Activated CD4-positive, CD25-positive, alpha-beta regulatory T cell treated with anti-CD3 and anti-CD28 coated beads, Interleukin-2, amount 50 U/mL, for 16 hours (primary cell): ENCODE data around the gene XXYLT1.
"Not testable (repeated sequence)": the region's sequence is repeated elsewhere in the genome, so short reads cannot be mapped to it uniquely, and the experiment has no call there.

Experiments used
- DNase-seq: peaks from one replicate; pipeline ENCODE4 v3.0.0-alpha.2; 2020; ENCODE audit warnings: low read depth, low spot score

Gene XXYLT1

GRCh38 chr3:195250473-195251251, 20.3 kb downstream of the XXYLT1 start:
- DNase-seq = no peak

DNA sequence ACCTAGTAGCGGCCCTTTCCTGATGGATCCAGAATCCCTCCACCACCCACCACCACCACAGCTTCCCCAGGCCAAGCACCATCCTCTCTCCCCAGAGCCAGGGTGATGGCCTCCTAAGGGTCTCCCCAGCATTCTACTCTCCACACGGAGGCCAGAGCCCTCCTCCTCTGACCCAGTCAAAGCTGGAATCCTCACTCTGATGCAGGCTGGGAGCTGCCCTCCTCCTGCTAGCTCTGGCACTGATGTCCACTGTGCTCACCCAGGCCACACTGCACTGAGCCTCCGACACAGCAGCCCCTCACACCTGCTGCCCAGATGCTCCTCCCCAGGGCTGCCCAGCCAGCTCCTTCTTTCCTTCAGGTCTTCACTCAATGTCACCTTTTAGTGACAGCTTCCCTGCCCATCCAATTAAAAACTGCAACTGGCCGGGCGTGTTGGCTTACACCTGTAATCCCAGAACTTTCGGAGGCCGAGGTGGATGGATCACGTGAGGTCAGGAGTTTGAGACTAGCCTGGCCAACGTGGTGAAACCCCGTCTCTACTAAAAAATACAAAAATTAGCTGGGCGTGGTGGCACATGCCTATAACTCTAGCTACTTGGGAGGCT, 21.0 kb downstream of the XXYLT1 start:
- DNase-seq = no peak

DNA sequence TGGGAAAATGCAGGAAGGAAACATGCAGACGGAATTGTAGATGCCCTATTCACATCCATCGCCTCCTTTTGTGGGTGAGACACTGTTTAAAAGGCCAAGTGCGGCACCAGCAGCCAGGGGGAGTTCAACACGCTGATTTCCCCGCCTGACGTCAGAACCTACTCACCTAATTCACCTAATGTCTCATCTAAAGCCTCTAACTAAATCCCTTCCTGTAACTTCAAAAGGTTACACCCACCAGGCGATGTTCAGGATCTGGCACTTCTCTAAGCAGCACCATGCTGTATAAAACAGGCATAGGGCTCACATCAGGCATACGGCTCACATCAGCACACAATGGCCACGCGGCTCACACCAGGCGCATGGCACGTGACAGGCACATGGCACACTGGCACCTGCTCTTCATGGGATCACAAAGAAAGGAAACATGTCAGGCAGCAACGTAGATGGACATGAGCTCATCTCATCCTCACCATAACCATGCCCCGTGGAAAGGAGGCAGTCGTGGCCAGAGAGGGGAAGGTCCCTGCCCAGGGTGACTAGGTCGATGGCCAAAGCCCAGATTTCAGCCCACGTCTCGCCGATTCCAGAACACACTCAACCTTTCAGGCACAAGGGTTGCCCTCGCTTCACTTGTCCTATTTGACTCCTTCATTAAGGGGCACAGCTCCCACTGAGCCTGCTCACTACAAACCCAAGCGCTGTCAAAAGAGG, 21.7 kb downstream of the XXYLT1 start:
- no peak for DNase-seq

DNA sequence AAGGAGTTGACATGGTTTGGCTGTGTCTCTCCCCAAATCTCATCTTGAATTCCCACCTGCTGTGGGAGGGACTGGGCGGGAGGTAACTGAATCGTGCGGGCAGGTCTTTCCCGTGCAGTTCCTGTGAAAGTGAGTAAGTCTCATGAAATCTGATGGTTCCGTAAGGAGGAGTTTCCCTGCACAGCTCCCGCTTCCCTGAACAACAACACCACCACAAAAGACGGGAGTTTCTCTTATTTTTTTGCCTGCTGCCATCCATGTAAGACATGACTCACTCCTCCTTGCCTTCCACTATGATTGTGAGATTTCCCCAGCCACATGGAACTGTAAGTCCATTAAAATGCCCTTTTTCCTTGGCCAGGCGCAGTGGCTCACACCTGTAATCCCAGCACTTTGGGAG, 22.7 kb downstream of the XXYLT1 start:
- no peak for DNase-seq

DNA sequence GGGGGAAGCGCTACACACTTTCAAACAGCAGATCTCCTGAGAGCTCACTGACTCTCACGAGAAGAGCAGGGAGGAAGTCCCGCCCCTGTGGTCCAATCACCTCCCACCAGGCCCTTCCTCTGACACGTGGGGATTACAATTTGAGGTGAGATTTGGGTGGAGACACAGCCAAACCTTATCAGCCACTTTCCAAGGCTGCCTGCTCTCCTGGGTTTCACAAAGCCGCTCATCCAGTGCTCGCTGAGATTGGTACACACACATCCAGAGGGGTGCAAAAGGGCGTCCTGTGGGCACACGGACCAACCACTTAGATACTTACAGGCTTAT, 23.1 kb downstream of the XXYLT1 start:
- no peak for DNase-seq

DNA sequence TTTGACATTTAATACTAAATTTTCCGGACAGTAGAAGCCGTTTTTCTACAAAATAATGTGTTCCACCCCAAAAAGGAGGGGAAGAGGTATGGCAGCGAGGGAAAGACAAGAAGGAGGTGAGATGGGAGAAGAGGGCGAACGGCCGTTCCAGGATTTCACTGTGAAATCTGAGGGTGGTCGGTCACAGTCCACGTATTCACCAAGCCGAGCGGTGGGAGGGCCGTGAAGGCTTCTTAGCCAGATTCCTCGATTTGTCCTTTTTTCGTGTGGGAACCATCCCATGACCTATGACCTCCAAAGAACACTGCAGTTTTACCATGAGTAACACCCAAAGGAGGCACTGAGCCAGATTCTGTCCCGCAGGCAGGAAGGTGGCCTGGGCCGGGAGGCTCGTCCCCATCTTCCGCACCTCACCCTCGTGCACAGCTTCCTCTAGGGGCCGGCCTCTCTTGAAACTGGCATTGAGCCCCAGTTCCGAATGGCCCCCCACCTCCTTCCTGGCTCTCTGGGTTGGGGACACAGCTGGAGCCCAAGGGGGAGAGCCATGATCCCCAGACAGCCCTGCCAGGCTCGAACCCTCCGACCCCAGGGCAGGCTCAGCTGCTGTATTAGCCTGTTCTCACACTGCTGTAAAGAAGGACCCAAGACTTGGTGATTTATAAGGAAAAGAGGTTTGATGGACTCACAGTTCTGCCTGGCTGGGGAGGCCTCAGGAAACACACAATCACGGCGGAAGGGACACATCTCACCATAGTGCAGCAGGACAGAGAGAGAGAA, 23.7 kb downstream of the XXYLT1 start:
- DNase-seq = no peak

DNA sequence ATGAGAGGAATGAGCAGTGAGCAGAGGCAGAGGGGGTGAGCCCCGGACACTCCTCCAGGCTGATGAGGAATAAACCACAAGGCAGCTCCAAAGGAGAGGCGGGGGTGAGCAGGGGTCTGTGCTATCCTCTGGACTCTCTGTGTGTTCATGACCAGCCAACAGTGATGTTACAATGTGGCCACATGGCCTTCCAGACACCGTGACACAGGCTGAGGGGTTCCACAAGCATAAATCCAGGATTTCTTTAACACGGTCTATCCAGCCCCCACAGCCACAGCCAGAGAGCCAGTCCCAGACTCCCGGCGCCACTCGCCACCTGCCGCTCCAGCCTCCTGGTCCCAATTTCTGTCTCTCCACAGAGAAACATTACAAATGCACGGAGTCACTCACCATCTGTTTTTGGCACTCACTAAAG, 24.4 kb downstream of the XXYLT1 start:
- no peak for DNase-seq

- DNase-seq = no peak
Measured at GRCh38 chr3:195245531-195245951, 25.4 kb downstream of the XXYLT1 start.

GRCh38 chr3:195241592-195242355, 29.2 kb downstream of the XXYLT1 start:
- DNase-seq = no peak

DNA sequence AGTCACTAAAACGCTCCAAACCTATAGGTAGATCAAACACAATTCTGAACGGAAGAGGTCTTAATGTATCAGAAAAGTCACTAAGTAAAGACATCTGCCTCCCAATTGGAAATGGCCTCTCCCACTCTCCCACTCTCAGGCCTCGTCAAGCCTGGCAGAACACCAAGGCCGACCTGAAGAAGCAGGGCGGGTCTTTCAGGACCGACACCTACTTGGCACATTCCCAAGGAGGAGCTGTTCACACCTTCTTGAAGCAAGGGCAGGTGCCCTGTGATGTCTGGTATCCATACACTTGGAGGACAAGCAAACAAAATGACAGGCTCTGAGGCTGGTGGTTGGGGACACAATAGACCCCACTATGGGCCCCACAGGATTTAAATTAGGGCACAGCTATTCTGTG, 30.0 kb downstream of the XXYLT1 start:
- DNase-seq = no peak

DNA sequence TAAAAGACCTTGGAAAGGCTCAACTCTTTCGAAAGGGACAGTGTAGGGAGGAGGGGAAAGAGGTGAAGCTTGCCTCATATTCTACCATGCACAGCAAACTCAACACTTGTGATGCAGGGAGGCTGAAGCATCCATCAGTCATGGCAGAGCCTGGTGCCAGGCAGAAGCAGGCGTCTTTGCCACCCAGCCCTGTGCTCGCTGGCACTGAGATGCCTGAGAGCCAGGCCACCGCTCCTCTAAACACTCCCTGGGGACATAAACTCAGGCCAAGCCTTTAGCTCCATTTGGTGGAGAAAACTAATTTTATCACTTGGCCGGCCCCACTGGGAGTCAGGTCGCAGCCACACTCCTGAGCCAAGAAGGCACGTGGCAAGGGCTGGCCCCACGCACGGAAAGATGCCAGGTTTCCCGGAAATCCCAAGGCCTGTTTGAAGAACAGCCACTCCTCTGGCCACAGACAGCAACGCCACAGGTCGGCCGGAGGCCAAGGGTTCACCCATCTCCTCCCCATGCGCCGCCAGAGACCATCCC, 30.7 kb downstream of the XXYLT1 start:
- no peak for DNase-seq

GRCh38 chr3:195239121-195239520, 31.8 kb downstream of the XXYLT1 start:
- DNase-seq = no peak

GRCh38 chr3:195238586-195239118, 32.3 kb downstream of the XXYLT1 start:
- DNase-seq = no peak

DNA sequence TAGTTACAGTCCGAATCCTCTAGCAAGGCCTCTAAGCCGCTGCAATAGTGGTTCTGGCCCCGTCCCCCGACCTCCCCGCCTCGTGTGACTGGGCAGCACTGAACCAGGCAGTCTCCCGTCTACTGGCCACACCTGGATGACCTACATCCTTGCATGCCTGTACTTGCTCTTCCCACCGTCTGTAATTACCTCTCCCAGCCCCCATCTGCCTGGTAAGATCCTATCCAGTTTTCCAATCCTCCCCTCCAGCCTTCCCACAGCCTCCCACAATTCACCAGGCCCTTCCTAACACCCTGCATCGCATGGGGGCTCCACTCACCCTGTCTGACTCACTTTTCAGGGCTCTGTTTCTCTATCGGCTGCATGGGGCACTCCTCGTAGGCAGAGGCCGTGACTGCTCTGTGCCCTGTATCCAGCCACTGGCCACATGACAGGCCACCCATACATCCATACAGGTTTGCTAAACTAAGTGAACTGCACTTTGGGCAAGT, 32.8 kb downstream of the XXYLT1 start:
- no peak for DNase-seq

DNA sequence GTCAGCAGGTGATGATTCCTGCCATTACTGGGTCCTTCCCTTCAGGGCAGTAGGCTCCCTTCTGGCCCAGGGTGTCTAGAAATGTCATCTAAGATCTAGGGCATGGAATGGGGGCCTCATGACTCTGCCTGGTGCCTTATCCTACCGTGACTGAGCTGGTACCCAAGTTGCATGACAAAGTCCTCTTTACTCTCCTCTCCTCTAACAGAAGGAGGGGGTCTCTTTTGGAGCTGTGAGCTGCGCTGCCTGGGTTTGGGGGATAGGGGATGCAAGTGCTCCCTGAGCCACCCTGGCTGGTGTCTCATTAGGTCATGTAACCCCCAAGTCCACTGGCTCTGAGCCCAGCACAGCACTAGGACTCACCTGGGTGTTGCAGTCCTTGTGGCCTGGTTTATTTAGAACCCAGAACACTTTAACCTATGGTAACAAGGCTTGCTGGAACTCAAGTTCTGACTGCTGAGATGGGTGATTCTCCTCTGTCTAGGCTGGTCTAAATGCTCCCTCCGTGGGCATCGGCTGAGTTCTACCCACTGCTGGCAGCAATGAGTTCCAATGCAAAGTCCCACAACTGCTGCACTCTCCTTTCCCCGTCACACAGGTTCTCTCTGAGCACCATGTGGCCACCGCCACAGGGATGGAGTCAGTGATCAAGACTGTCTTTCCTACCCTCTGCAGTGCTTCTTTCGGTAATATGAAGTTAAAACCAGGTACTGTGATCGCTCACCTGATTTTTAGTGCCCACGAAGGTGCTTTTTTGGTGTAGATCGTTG, 34.0 kb downstream of the XXYLT1 start:
- no peak for DNase-seq

DNA sequence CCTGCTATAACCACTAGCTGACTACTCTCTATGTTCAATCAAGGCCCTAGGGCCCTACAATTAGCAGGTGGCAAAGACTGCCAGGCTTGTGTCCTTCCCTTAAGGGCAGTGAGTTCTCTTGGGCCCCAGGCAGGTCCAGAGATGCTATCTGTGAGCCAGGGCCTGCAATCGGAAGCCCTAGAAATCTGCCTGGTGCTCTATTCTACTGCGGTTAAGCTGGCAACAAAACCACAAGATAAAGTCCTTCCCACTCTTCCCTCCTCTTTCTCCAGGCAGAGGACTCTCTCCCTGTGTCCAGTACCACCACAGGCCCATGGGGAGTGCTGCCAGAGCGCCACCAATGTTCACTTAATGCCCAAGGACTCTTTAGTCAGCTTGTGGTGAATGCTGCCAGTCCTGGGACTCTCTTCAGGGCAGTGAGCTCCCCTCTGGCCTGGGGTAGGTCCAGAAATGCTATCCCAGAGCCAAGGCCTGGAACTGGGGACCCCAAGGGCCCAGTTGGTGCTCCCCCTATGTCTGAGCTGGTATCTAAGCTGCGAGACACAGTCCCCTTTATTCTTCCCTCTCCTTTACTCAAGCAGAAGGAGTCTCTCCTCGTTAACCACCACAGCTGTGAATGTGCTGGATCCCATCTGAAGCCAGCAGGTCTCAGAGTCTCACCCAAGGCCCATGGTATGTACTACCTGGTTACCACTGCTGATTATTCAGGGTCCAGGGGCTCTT, 34.7 kb downstream of the XXYLT1 start:
- DNase-seq = no peak

GRCh38 chr3:195230244-195230643, 40.7 kb downstream of the XXYLT1 start:
- DNase-seq = no peak

GRCh38 chr3:195228886-195229285, 42.1 kb downstream of the XXYLT1 start:
- DNase-seq = not testable (repeated sequence)

DNA sequence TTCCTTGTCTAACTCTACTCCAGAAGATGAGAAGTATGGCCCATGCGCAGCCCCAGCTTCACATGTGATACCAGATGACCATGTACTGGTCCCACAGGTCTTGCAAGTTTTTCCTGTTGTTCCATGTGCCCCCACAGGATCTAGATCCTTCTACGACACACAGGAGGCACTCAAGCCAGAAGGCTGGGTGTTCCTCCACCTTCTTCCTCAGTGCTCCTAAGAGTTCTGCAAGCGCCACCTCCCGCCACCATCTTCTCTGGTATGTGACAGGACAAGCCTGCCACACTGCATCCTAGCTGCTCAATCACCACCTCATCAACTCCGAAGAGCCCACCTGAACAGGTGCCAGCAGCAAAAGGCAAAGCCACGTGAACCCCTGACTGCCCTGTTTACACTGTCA, 43.1 kb downstream of the XXYLT1 start:
- DNase-seq = no peak
